HFFc6 (cell line): ENCODE measurements around the gene ISYNA1. TPM values are rescaled to one million over a fixed set of nuclear protein-coding genes. Genes with fewer than 3 reads are reported as not detected.
A peak's percentile ranks its signal among the peaks of the same experiment; 100 is the strongest.

ENCODE experiments used
- DNase-seq: peaks from one replicate; pipeline ENCODE4 v3.0.0-alpha.2; 2018
- H3K27ac Mint-ChIP-seq: 2 replicates; pipeline ENCODE4 v1.8.0; 2020; ENCODE audit warnings: mild to moderate bottlenecking, mixed read lengths
- H3K27me3 Mint-ChIP-seq: 2 replicates; pipeline ENCODE4 v1.8.0; 2021; ENCODE audit warnings: mild to moderate bottlenecking, moderate library complexity, mixed read lengths; ENCODE audit not compliant: insufficient read depth
- H3K36me3 Mint-ChIP-seq: 2 replicates; pipeline ENCODE4 v1.8.0; 2021; ENCODE audit warnings: low read depth, mixed read lengths
- H3K4me1 Mint-ChIP-seq: 2 replicates; pipeline ENCODE4 v1.8.0; 2020; ENCODE audit warnings: low read depth, mixed read lengths
- H3K4me3 Mint-ChIP-seq: 2 replicates; pipeline ENCODE4 v1.8.0; 2020; ENCODE audit warnings: mild to moderate bottlenecking, moderate library complexity, mixed read lengths
- H3K9me3 Mint-ChIP-seq: 2 replicates; pipeline ENCODE4 v1.8.0; 2020; ENCODE audit warnings: mild to moderate bottlenecking, mixed read lengths
- CTCF ChIP-seq: fragments of 200-600 bp; sonication (generic); IDR thresholded peaks from 2 replicates; pipeline ENCODE4 v1.5.0; 2021; ENCODE audit warnings: antibody characterized with exemption, mild to moderate bottlenecking
- total RNA-seq, 6 experiments: library from RNA; stranded (reverse); fragmentation: NEBNext Ultra II Directional; extraction: Animal tissue kit (Norgen Biotek cat#: 25700); gene quantifications; 2 replicates in 1 of 6; 3 replicates in 5 of 6; pipeline ENCODE4 v1.2.3, GENCODE V29; 2021

ISYNA1 gene
- total RNA-seq, 6 experiments from 2014 or later: 2.3 to 3.7 (median 3.2) TPM

- H3K4me1 Mint-ChIP-seq: peaks cover 79% of the 10 kb centered on the region
- H3K4me3 Mint-ChIP-seq: peak overlapping the region; percentile 71
- DNase-seq: peak; percentile 70
- TF ChIP-seq CTCF: no peak
- 0 out of 2 replicates have a peak, but pooled peaks cover 9% of the 10 kb centered on the region for H3K36me3 Mint-ChIP-seq
- H3K27ac Mint-ChIP-seq: peak overlapping the region; percentile 99
- no peaks in the 10 kb centered on the region for H3K9me3 Mint-ChIP-seq
- H3K27me3 Mint-ChIP-seq: no peaks in the 10 kb centered on the region; the same call in none of the 2 replicates
These were observed 42.2 kb upstream of the ISYNA1 start for GRCh38 chr19:18480006-18480691.

- Mint-ChIP-seq H3K4me1 (peaks cover 74% of the 10 kb centered on the region), H3K27ac (peak overlapping the region; percentile 99), H3K36me3 (0 out of 2 replicates have a peak, but pooled peaks cover 9% of the 10 kb centered on the region), H3K27me3 (no peaks in the 10 kb centered on the region; the same call in 1 of the 2 replicates), H3K9me3 (no peaks in the 10 kb centered on the region), H3K4me3 (peak overlapping the region; percentile 84)
- DNase-seq: peak; percentile 87
- TF ChIP-seq CTCF: no peak
These were observed 40.8 kb upstream of the ISYNA1 start for GRCh38 chr19:18478545-18479311.

- no peak for DNase-seq
- Mint-ChIP-seq H3K27me3 (peaks cover under 1% of the 10 kb centered on the region; the same call in 1 of the 2 replicates), H3K4me1 (peaks cover 66% of the 10 kb centered on the region), H3K4me3 (no peak overlapping the region), H3K36me3 (0 out of 2 replicates have a peak, but pooled peaks cover 9% of the 10 kb centered on the region), H3K9me3 (no peaks in the 10 kb centered on the region), H3K27ac (peak overlapping the region; percentile 99)
- TF ChIP-seq CTCF: no peak
These were observed 40.0 kb upstream of the ISYNA1 start for GRCh38 chr19:18477974-18478373.

- TF ChIP-seq CTCF: peak; percentile 64
- H3K27ac Mint-ChIP-seq: peak overlapping the region; percentile 99
- H3K36me3 Mint-ChIP-seq: 0 out of 2 replicates have a peak, but pooled peaks cover 9% of the 10 kb centered on the region
- H3K27me3 Mint-ChIP-seq: peaks cover 1% of the 10 kb centered on the region; the same call in 1 of the 2 replicates
- H3K9me3 Mint-ChIP-seq: no peaks in the 10 kb centered on the region
- no peak for DNase-seq
- H3K4me1 Mint-ChIP-seq: peaks cover 61% of the 10 kb centered on the region
- no peak overlapping the region for H3K4me3 Mint-ChIP-seq
These were observed 39.3 kb upstream of the ISYNA1 start for GRCh38 chr19:18477042-18477779.

- Mint-ChIP-seq H3K27ac (peak overlapping the region; percentile 99), H3K4me3 (no peak overlapping the region), H3K27me3 (peaks cover 1% of the 10 kb centered on the region; the same call in 1 of the 2 replicates), H3K36me3 (0 out of 2 replicates have a peak, but pooled peaks cover 9% of the 10 kb centered on the region), H3K9me3 (no peaks in the 10 kb centered on the region), H3K4me1 (peaks cover 56% of the 10 kb centered on the region)
- no peak for TF ChIP-seq CTCF
- no peak for DNase-seq
These were observed 38.6 kb upstream of the ISYNA1 start for GRCh38 chr19:18476507-18477041.
